DOHH2 (cell line): ENCODE results near the gene NFIB.

Source experiments
- H3F3A ChIP-seq: fragments of 200-600 bp; sonication (generic), shearing (Covaris generic); 2 replicates; pipeline ENCODE4 v1.6.0; 2016; ENCODE audit warnings: antibody characterized with exemption, mild to moderate bottlenecking; ENCODE audit not compliant: control insufficient read depth, insufficient read depth
- H3K27ac ChIP-seq: fragments of 200-600 bp; sonication (generic); 2 replicates; pipeline ENCODE4 v1.5.1; 2014; ENCODE audit warnings: low read depth, mild to moderate bottlenecking, low read length, moderate library complexity
- H3K27me3 ChIP-seq: fragments of 200-600 bp; sonication (generic); 2 replicates; pipeline ENCODE4 v1.6.1; 2014; ENCODE audit warnings: mild to moderate bottlenecking, low read length, mixed read lengths; ENCODE audit not compliant: control insufficient read depth
- H3K36me3 ChIP-seq: fragments of 200-600 bp; sonication (generic); 2 replicates; pipeline ENCODE4 v1.6.1; 2014; ENCODE audit warnings: mild to moderate bottlenecking, low read length, moderate library complexity, mixed read lengths; ENCODE audit not compliant: control insufficient read depth
- H3K4me1 ChIP-seq: fragments of 200-600 bp; sonication (generic); 2 replicates; pipeline ENCODE4 v1.6.1; 2014; ENCODE audit warnings: mild to moderate bottlenecking, low read length, mixed read lengths; ENCODE audit not compliant: control insufficient read depth
- H3K4me2 ChIP-seq: fragments of 200-600 bp; sonication (generic); 2 replicates; pipeline ENCODE4 v1.6.0; 2014; ENCODE audit warnings: mild to moderate bottlenecking, low read length, moderate library complexity
- H3K4me3 ChIP-seq: fragments of 200-600 bp; sonication (generic); 2 replicates; pipeline ENCODE4 v1.5.1; 2014; ENCODE audit warnings: mild to moderate bottlenecking, low read length, mixed read lengths
- H3K79me2 ChIP-seq: fragments of 200-600 bp; sonication (generic); 2 replicates; pipeline ENCODE4 v1.6.1; 2014; ENCODE audit warnings: mild to moderate bottlenecking, low read length, mixed read lengths; ENCODE audit not compliant: control insufficient read depth
- H3K9me2 ChIP-seq: fragments of 200-600 bp; sonication (generic); replicated peaks from 2 replicates; pipeline ENCODE4 v1.6.1; 2014; ENCODE audit warnings: mild to moderate bottlenecking, low read length, mixed read lengths; ENCODE audit not compliant: control insufficient read depth
- H3K9me3 ChIP-seq: fragments of 200-600 bp; sonication (generic); 2 replicates; pipeline ENCODE4 v1.6.1; 2014; ENCODE audit warnings: antibody characterized with exemption, low read length, mixed read lengths; ENCODE audit not compliant: control insufficient read depth, insufficient read depth
- H4K20me1 ChIP-seq: fragments of 200-600 bp; sonication (generic); 2 replicates; pipeline ENCODE4 v1.6.0; 2014; ENCODE audit warnings: low read depth, mild to moderate bottlenecking, antibody characterized with exemption, low read length, moderate library complexity; ENCODE audit not compliant: control insufficient read depth, insufficient read depth
- CTCF ChIP-seq: fragments of 200-600 bp; sonication (generic); IDR thresholded peaks from one replicate; pipeline ENCODE4 v1.5.1; 2014; ENCODE audit warnings: antibody characterized with exemption, mild to moderate bottlenecking, low read depth, low read length; ENCODE audit not compliant: poor library complexity, severe bottlenecking
- EZH2phosphoT487 ChIP-seq: fragments of 200-600 bp; sonication (generic); IDR thresholded peaks from 2 replicates; pipeline ENCODE4 v1.6.1; 2017; ENCODE audit warnings: borderline replicate concordance, mild to moderate bottlenecking, antibody characterized with exemption, low read length, moderate library complexity, mixed read lengths

Gene NFIB

GRCh38 chr9:14198841-14199455 is 115.0 kb downstream of the NFIB start:
- H3K4me2 ChIP-seq: no peak overlapping the region
- no peaks in the 10 kb centered on the region for H3K27me3 ChIP-seq
- H4K20me1 ChIP-seq: no peaks in the 10 kb centered on the region
- no peaks in the 10 kb centered on the region for H3K79me2 ChIP-seq
- TF ChIP-seq CTCF (no peak), EZH2phosphoT487 (no peak)
- H3K9me3 ChIP-seq: no peaks in the 10 kb centered on the region
- H3K36me3 ChIP-seq: no peaks in the 10 kb centered on the region
- H3K4me1 ChIP-seq: no peaks in the 10 kb centered on the region
- H3K9me2 ChIP-seq: no peaks in the 10 kb centered on the region
- no peak overlapping the region for H3K4me3 ChIP-seq
- H3F3A ChIP-seq: no peaks in the 10 kb centered on the region
- no peak overlapping the region for H3K27ac ChIP-seq

- no peak overlapping the region for H3K27ac ChIP-seq
- no peaks in the 10 kb centered on the region for H3K9me2 ChIP-seq
- H3K4me2 ChIP-seq: no peak overlapping the region
- no peaks in the 10 kb centered on the region for H4K20me1 ChIP-seq
- no peaks in the 10 kb centered on the region for H3K27me3 ChIP-seq
- no peak overlapping the region for H3K4me3 ChIP-seq
- no peaks in the 10 kb centered on the region for H3F3A ChIP-seq
- no peaks in the 10 kb centered on the region for H3K79me2 ChIP-seq
- TF ChIP-seq EZH2phosphoT487 (no peak), CTCF (no peak)
- H3K9me3 ChIP-seq: no peaks in the 10 kb centered on the region
- no peaks in the 10 kb centered on the region for H3K36me3 ChIP-seq
- H3K4me1 ChIP-seq: no peaks in the 10 kb centered on the region
Observed at GRCh38 chr9:14198047-14198840, 115.7 kb downstream of the NFIB start.

GRCh38 chr9:14197325-14197858 is 116.5 kb downstream of the NFIB start:
- Histone ChIP-seq H3K27ac (no peak overlapping the region), H3K4me2 (no peak overlapping the region), H3K79me2 (no peaks in the 10 kb centered on the region), H3K9me3 (no peaks in the 10 kb centered on the region), H4K20me1 (no peaks in the 10 kb centered on the region), H3K4me1 (no peaks in the 10 kb centered on the region), H3K9me2 (no peaks in the 10 kb centered on the region), H3F3A (no peaks in the 10 kb centered on the region), H3K4me3 (no peak overlapping the region), H3K36me3 (no peaks in the 10 kb centered on the region), H3K27me3 (no peaks in the 10 kb centered on the region)
- TF ChIP-seq EZH2phosphoT487 (no peak), CTCF (no peak)
